HCT116 (cell line): ENCODE data around the gene SNF8. TPM values are rescaled to one million over a fixed set of nuclear protein-coding genes. Genes with fewer than 3 reads are reported as not detected.

Source experiments
- CBX3 ChIP-seq: IDR thresholded peaks from 2 replicates; pipeline ENCODE4 v1.6.1; 2012; ENCODE audit warnings: low read depth
- EGR1 ChIP-seq: IDR thresholded peaks from 2 replicates; pipeline ENCODE4 v1.6.1; 2012; ENCODE audit warnings: low read depth
- ELF1 ChIP-seq: IDR thresholded peaks from 2 replicates; pipeline ENCODE4 v1.6.1; 2012; ENCODE audit warnings: low read depth, borderline replicate concordance
- EZH2phosphoT487 ChIP-seq: fragments of 200-600 bp; IDR thresholded peaks from 2 replicates; pipeline ENCODE4 v1.6.1; 2018; ENCODE audit warnings: antibody characterized with exemption, borderline replicate concordance
- JUND ChIP-seq: IDR thresholded peaks from 2 replicates; pipeline ENCODE4 v1.6.1; 2012
- RAD21 ChIP-seq: IDR thresholded peaks from 2 replicates; pipeline ENCODE4 v1.6.1; 2012; ENCODE audit warnings: low read depth, mild to moderate bottlenecking
- SP1 ChIP-seq: IDR thresholded peaks from 2 replicates; pipeline ENCODE4 v1.6.1; 2012; ENCODE audit warnings: low read depth
- total RNA-seq: library from RNA; stranded (reverse); gene quantifications from one replicate; pipeline ENCODE4 v1.2.1, GENCODE V29; 2021; ENCODE audit not compliant: unreplicated experiment
- TF ChIP-seq, protein P1 (sequence below): IDR thresholded peaks from 2 replicates; pipeline ENCODE4 v1.6.1; 2012; ENCODE audit warnings: low read depth
- TF ChIP-seq, protein P2 (sequence below): IDR thresholded peaks from 2 replicates; pipeline ENCODE4 v1.6.1; 2012

SNF8 gene
- total RNA-seq, 1 experiment from 2014 or later: 178 TPM

DNA sequence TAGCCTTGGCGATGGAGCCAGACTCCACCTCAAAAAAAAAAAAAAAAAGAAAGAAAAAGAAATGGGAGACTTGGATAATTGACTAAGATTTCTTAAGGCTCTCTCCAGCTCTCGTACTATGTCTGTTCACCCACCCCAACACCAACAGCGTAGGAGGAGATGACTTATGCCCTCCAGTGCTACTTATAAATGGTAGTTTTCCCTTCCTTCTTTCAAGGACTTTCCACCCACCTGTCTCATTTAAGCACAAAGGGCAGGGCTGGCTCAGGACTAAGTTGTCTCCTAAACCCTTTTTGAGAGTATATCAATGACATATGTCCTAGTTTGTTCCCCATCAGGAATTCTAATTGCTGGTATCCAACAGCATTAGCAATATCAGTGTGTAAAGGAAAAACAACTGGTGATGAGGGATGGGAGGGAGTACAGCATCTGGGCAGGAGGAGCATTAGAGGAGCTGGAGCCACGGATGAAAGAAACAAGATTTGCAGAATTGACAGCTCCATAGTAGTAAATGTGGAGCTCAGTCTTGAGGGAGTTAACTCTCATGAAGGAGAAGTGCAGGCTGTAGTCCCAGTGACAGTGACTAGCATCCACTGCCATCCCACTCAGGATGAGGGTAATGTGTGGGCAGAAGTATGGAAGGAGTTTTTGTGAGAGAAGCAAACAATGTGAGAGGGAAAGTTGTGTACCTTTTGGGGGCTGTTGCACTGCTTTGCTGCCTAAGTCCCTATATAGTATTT is 19.2 kb downstream of the SNF8 start (continued):
- TF ChIP-seq RAD21: no peak
- TF ChIP-seq JUND: no peak
- TF ChIP-seq EGR1: no peak
- no peak for TF ChIP-seq ELF1
- no peak for TF ChIP-seq EZH2phosphoT487
- TF ChIP-seq CBX3: no peak
- TF ChIP-seq, protein P1, sequence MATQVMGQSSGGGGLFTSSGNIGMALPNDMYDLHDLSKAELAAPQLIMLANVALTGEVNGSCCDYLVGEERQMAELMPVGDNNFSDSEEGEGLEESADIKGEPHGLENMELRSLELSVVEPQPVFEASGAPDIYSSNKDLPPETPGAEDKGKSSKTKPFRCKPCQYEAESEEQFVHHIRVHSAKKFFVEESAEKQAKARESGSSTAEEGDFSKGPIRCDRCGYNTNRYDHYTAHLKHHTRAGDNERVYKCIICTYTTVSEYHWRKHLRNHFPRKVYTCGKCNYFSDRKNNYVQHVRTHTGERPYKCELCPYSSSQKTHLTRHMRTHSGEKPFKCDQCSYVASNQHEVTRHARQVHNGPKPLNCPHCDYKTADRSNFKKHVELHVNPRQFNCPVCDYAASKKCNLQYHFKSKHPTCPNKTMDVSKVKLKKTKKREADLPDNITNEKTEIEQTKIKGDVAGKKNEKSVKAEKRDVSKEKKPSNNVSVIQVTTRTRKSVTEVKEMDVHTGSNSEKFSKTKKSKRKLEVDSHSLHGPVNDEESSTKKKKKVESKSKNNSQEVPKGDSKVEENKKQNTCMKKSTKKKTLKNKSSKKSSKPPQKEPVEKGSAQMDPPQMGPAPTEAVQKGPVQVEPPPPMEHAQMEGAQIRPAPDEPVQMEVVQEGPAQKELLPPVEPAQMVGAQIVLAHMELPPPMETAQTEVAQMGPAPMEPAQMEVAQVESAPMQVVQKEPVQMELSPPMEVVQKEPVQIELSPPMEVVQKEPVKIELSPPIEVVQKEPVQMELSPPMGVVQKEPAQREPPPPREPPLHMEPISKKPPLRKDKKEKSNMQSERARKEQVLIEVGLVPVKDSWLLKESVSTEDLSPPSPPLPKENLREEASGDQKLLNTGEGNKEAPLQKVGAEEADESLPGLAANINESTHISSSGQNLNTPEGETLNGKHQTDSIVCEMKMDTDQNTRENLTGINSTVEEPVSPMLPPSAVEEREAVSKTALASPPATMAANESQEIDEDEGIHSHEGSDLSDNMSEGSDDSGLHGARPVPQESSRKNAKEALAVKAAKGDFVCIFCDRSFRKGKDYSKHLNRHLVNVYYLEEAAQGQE: no peak
- TF ChIP-seq SP1: no peak
- TF ChIP-seq, protein P2, sequence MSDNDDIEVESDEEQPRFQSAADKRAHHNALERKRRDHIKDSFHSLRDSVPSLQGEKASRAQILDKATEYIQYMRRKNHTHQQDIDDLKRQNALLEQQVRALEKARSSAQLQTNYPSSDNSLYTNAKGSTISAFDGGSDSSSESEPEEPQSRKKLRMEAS: no peak
